Ovary (tissue), 9 donors: Measurements from ENCODE around the gene JHY. TPM values are rescaled to one million over a fixed set of nuclear protein-coding genes. Genes with fewer than 3 reads are reported as not detected.

Experiments used
- DNase-seq, 5 donors: peaks; one replicate each; pipeline ENCODE4 v3.0.0-alpha.2; 2019 to 2020
- H3K27ac ChIP-seq, 2 donors: fragments of 200-600 bp; one replicate each; pipeline versions ENCODE4 v1.5.1 to v1.8.0; 2019 to 2022
- H3K27me3 ChIP-seq: fragments of 200-600 bp; one replicate; pipeline ENCODE4 v1.8.0; 2022
- H3K36me3 ChIP-seq: fragments of 200-600 bp; sonication (generic); one replicate; pipeline ENCODE4 v1.5.1; 2019
- H3K4me1 ChIP-seq: one replicate; pipeline ENCODE4 v1.8.1; 2013; ENCODE audit warnings: mild to moderate bottlenecking, moderate library complexity; ENCODE audit not compliant: insufficient read depth
- H3K4me3 ChIP-seq: fragments of 200-600 bp; sonication (generic); one replicate; pipeline ENCODE4 v1.5.1; 2017
- H3K9me3 ChIP-seq, 2 donors: fragments of 200-600 bp in 1 of 2; sonication (generic) in 1 of 2; one replicate each; pipeline versions ENCODE4 v1.5.1 to v1.8.1; 2013 to 2019; ENCODE audit warnings: mild to moderate bottlenecking in 1 of 2, moderate library complexity in 1 of 2
- CTCF ChIP-seq, 3 donors: fragments of 450-650 bp in 2 of 3; fragments of 200-600 bp in 1 of 3; IDR thresholded peaks; one replicate each; pipeline versions ENCODE4 v1.5.1 to v1.8.0; 2016 to 2022; ENCODE audit warnings: antibody characterized with exemption in 3 of 3, mild to moderate bottlenecking in 1 of 3
- EP300 ChIP-seq: sonication (generic); formaldehyde crosslinking; IDR thresholded peaks from one replicate; pipeline ENCODE4 v1.6.1; 2017; ENCODE audit warnings: antibody characterized with exemption
- POLR2A ChIP-seq: fragments of 450-650 bp; IDR thresholded peaks from one replicate; pipeline ENCODE4 v1.6.1; 2017; ENCODE audit warnings: antibody characterized with exemption, mild to moderate bottlenecking, moderate library complexity
- WGBS, 3 donors: extraction: QIAGEN DNeasy Blood & Tissue Kit in 1 of 3; methylation state at CpG; one replicate each; pipeline versions ENCODE4 v1.1.5 to v1.1.7; 2013 to 2017; 5-methylcytosine and 5-hydroxymethylcytosine counted together
- intact Hi-C, 4 donors: fragments of 100-400 bp; cut with DNase I; formaldehyde crosslinking; loops; one replicate each; pipeline versions ENCODE4 v1.11.0 to v1.15.1; 2022 to 2023
- polyA plus RNA-seq, 2 donors: library from polyadenylated mRNA; stranded (reverse); fragments of 200-250 nt in 1 of 2; fragments of 350-450 nt in 1 of 2; fragmentation: Illumina TruSeq in 1 of 2; extraction: RNeasy Lipid Tissue Mini Kit (QIAGEN cat#74804) in 1 of 2; gene quantifications; one replicate each; pipeline ENCODE4 v1.2.3, GENCODE V29; 2013 to 2014
- total RNA-seq, 7 donors: library from RNA; depleted of rRNA in 2 of 7; stranded (reverse); fragments of >200 nt in 2 of 7; fragmentation: NEBNext Ultra II Directional in 3 of 7; extraction: Animal tissue kit (Norgen Biotek cat#: 25700) in 3 of 7; gene quantifications; one replicate each; pipeline versions ENCODE4 v1.1.0 to v1.2.4, GENCODE V29; 2016 to 2023
- donor health status: DM: no; HTN: no; CAD: no; lungs with moderate emphysema.
- donor health status: DM: no; HTN: no; CAD: no.
- donor health status: Bipolar disorder and iron deficiency.
- donor health status: DM: yes; HTN: yes; CAD: no.
- donor health status: DM: no; HTN: no; CAD: no.
- donor health status: DM: yes; HTN: yes; CAD: no.

JHY gene
- total and polyA plus RNA-seq, 9 donors, result 2.2 to 7.9 (median 3.7) TPM

- Histone ChIP-seq H3K4me1 (no peaks in the 10 kb centered on the region), H3K36me3 (no peaks in the 10 kb centered on the region), H3K4me3 (no peak overlapping the region), H3K27ac (no peak overlapping the region), H3K27me3 (no peaks in the 10 kb centered on the region), H3K9me3 (no peaks in the 10 kb centered on the region)
- intact Hi-C loops, result loop anchor here in 3 of 4 donors (5.0 to 10.0 kb wide), 4 partner anchors 217 to 269 kb away; no protein-coding TSS in a partner anchor
- WGBS, 3 donors, result 72 to 80% (median 77%) methylated on average over 12 of the region's 12 CpGs
- no peak for DNase-seq
- TF ChIP-seq CTCF (IDR thresholded peaks at IDR 0.05) (no peak), EP300 (no peak), POLR2A (no peak)
Observed at GRCh38 chr11:122851366-122851966, 31.1 kb upstream of the JHY start.

- Histone ChIP-seq H3K4me1 (no peaks in the 10 kb centered on the region), H3K27me3 (no peaks in the 10 kb centered on the region), H3K27ac (no peak overlapping the region), H3K9me3 (no peaks in the 10 kb centered on the region), H3K36me3 (no peaks in the 10 kb centered on the region), H3K4me3 (no peak overlapping the region)
- DNase-seq, result no peak
- 77 to 82% (median 79%) methylated on average over 10 of the region's 10 CpGs for WGBS, 3 donors
- TF ChIP-seq POLR2A (no peak), EP300 (no peak), CTCF (IDR thresholded peaks at IDR 0.05) (no peak)
- intact Hi-C loops, result loop anchor here in 3 of 4 donors (5.0 to 10.0 kb wide), 4 partner anchors 217 to 270 kb away; no protein-coding TSS in a partner anchor
Observed at GRCh38 chr11:122852074-122852795, 30.3 kb upstream of the JHY start.

GRCh38 chr11:122852796-122853160 lies 29.8 kb upstream of the JHY start:
- Histone ChIP-seq H3K27me3 (no peaks in the 10 kb centered on the region), H3K9me3 (no peaks in the 10 kb centered on the region), H3K4me3 (no peak overlapping the region), H3K4me1 (no peaks in the 10 kb centered on the region), H3K27ac (no peak overlapping the region), H3K36me3 (no peaks in the 10 kb centered on the region)
- WGBS, 3 donors, result 90 to 97% (median 93%) methylated on average over 5 of the region's 5 CpGs
- no peak for DNase-seq
- intact Hi-C loops, result loop anchor here in 3 of 4 donors (5.0 to 10.0 kb wide), 4 partner anchors 218 to 270 kb away; no protein-coding TSS in a partner anchor
- TF ChIP-seq POLR2A (no peak), CTCF (IDR thresholded peaks at IDR 0.05) (no peak), EP300 (no peak)

- H3K27ac ChIP-seq, result no peak overlapping the region
- no peaks in the 10 kb centered on the region for H3K27me3 ChIP-seq
- H3K4me1 ChIP-seq, result no peaks in the 10 kb centered on the region
- no peak for DNase-seq
- no peak for TF ChIP-seq EP300
- WGBS, 3 donors, result 90 to 95% (median 94%) methylated on average over 11 of the region's 11 CpGs
- H3K4me3 ChIP-seq, result no peak overlapping the region
- H3K36me3 ChIP-seq, result no peaks in the 10 kb centered on the region
- intact Hi-C loops, result loop anchor here in 3 of 4 donors (5.0 to 10.0 kb wide), 4 partner anchors 218 to 271 kb away; no protein-coding TSS in a partner anchor
- H3K9me3 ChIP-seq, result no peaks in the 10 kb centered on the region
Observed at GRCh38 chr11:122853261-122853660, 29.3 kb upstream of the JHY start.
